Measurements from ENCODE around the gene IMMP2L. TPM values are rescaled to one million over a fixed set of nuclear protein-coding genes. Genes with fewer than 3 reads are reported as not detected.

Gene IMMP2L
- total RNA-seq, 4 donors from 2014 or later: 19.0 to 37.2 (median 21.3) TPM

GRCh38 chr7:110948280-110948679, 614.0 kb downstream of the IMMP2L start:
- TF ChIP-seq CTCF (IDR thresholded peaks at IDR 0.05; ENCODE audit: low read depth): no peak

GRCh38 chr7:110947408-110947807, 614.9 kb downstream of the IMMP2L start:
- TF ChIP-seq CTCF (IDR thresholded peaks at IDR 0.05; ENCODE audit: low read depth): no peak

GRCh38 chr7:110944966-110945644, 617.2 kb downstream of the IMMP2L start:
- TF ChIP-seq CTCF (IDR thresholded peaks at IDR 0.05; ENCODE audit: low read depth): no peak

GRCh38 chr7:110944448-110944847, 617.8 kb downstream of the IMMP2L start:
- no peak for TF ChIP-seq CTCF (IDR thresholded peaks at IDR 0.05; ENCODE audit: low read depth)

- TF ChIP-seq CTCF (IDR thresholded peaks at IDR 0.05; ENCODE audit: low read depth): no peak
Observed at GRCh38 chr7:110943701-110944345, 618.5 kb downstream of the IMMP2L start.

- no peak for TF ChIP-seq CTCF (IDR thresholded peaks at IDR 0.05; ENCODE audit: low read depth)
Observed at GRCh38 chr7:110941385-110941784, 620.9 kb downstream of the IMMP2L start.

- no peak for TF ChIP-seq CTCF (IDR thresholded peaks at IDR 0.05; ENCODE audit: low read depth)
Observed at GRCh38 chr7:110940756-110941155, 621.5 kb downstream of the IMMP2L start.

Data from subcutaneous adipose tissue (tissue), 4 donors.